Right ventricle myocardium inferior (tissue), 1 donor: Measurements from ENCODE around the gene KIAA1217. TPM values are rescaled to one million over a fixed set of nuclear protein-coding genes. Genes with fewer than 3 reads are reported as not detected.
A peak's percentile ranks its signal among the peaks of the same experiment; 100 is the strongest.

Source experiments
- ATAC-seq: fragments of 200-7000 bp; cut with Tn5 transposase; one replicate; pipeline ENCODE4 v1.9.1; 2020; ENCODE audit warnings: mild to moderate bottlenecking, moderate library complexity
- DNase-seq: peaks from one replicate; pipeline ENCODE4 v3.0.0; 2021; ENCODE audit errors: missing footprints
- intact Hi-C: fragments of 100-400 bp; cut with DNase I; formaldehyde crosslinking; loops from one replicate; pipeline ENCODE4 v1.11.0; 2022
- total RNA-seq: library from RNA; stranded (reverse); fragmentation: NEBNext Ultra II Directional; extraction: Animal tissue kit (Norgen Biotek cat#: 25700); gene quantifications from one replicate; pipeline ENCODE4 v1.2.1, GENCODE V29; 2021
- donor health status: DM: no; HTN: yes; CAD: no; lungs with severe emphysema.

KIAA1217 gene
- total RNA-seq, 1 donor from 2014 or later = 45.0 TPM

GRCh38 chr10:24374134-24374915 lies 165.4 kb downstream of the KIAA1217 start:
- intact Hi-C loops = no loop called here
- ATAC-seq (no peak), DNase-seq (no peak)

GRCh38 chr10:24375510-24375909 lies 166.6 kb downstream of the KIAA1217 start:
- ATAC-seq (no peak), DNase-seq (no peak)
- intact Hi-C loops = no loop called here

- intact Hi-C loops = no loop called here
- no peak for DNase-seq
- no peak for ATAC-seq
Measured at GRCh38 chr10:24376731-24377130, 167.8 kb downstream of the KIAA1217 start.

- DNase-seq = no peak
- no peak for ATAC-seq
- intact Hi-C loops = no loop called here
Measured at GRCh38 chr10:24378126-24378920, 169.4 kb downstream of the KIAA1217 start.

GRCh38 chr10:24381235-24382010 lies 172.5 kb downstream of the KIAA1217 start:
- DNase-seq (no peak), ATAC-seq (no peak)
- intact Hi-C loops = loop anchor here (5.0 kb wide), 1 partner anchor 49 kb away; no protein-coding TSS in a partner anchor

- no peak for DNase-seq
- intact Hi-C loops = loop anchor here (5.0 kb wide), 1 partner anchor 50 kb away; no protein-coding TSS in a partner anchor
- no peak for ATAC-seq
Measured at GRCh38 chr10:24382045-24382444, 173.1 kb downstream of the KIAA1217 start.

GRCh38 chr10:24382596-24382978 lies 173.6 kb downstream of the KIAA1217 start:
- DNase-seq = no peak
- intact Hi-C loops = loop anchor here (5.0 kb wide), 1 partner anchor 50 kb away; no protein-coding TSS in a partner anchor
- ATAC-seq = no peak

- intact Hi-C loops = loop anchor here (5.0 kb wide), 1 partner anchor 51 kb away; no protein-coding TSS in a partner anchor
- peak; percentile 26 for ATAC-seq
- no peak for DNase-seq
Measured at GRCh38 chr10:24382979-24383663, 174.2 kb downstream of the KIAA1217 start.

GRCh38 chr10:24383681-24384106 lies 174.8 kb downstream of the KIAA1217 start:
- peak; percentile 96 for ATAC-seq
- peak; percentile 76 for DNase-seq
- intact Hi-C loops = loop anchor here (5.0 kb wide), 1 partner anchor 51 kb away; no protein-coding TSS in a partner anchor

GRCh38 chr10:24384954-24385353 lies 176.0 kb downstream of the KIAA1217 start:
- ATAC-seq = no peak
- intact Hi-C loops = loop anchor here (5.0 kb wide), 1 partner anchor 53 kb away; no protein-coding TSS in a partner anchor
- no peak for DNase-seq

GRCh38 chr10:24385776-24386175 lies 176.8 kb downstream of the KIAA1217 start:
- no peak for DNase-seq
- intact Hi-C loops = no loop called here
- ATAC-seq = no peak

- intact Hi-C loops = loop anchor here (10.0 kb wide), 1 partner anchor 115 kb away; no protein-coding TSS in a partner anchor
- DNase-seq = no peak
- ATAC-seq = no peak
Measured at GRCh38 chr10:24390146-24390700, 181.3 kb downstream of the KIAA1217 start.

- DNase-seq (no peak), ATAC-seq (no peak)
- intact Hi-C loops = loop anchor here (10.0 kb wide), 1 partner anchor 114 kb away; no protein-coding TSS in a partner anchor
Measured at GRCh38 chr10:24390746-24391145, 181.8 kb downstream of the KIAA1217 start.

GRCh38 chr10:24393201-24393600 lies 184.3 kb downstream of the KIAA1217 start:
- intact Hi-C loops = loop anchor here (10.0 kb wide), 1 partner anchor 112 kb away; no protein-coding TSS in a partner anchor
- DNase-seq (no peak), ATAC-seq (no peak)

GRCh38 chr10:24394461-24395190 lies 185.7 kb downstream of the KIAA1217 start:
- intact Hi-C loops = loop anchor here (10.0 kb wide), 1 partner anchor 110 kb away; no protein-coding TSS in a partner anchor
- DNase-seq = no peak
- ATAC-seq = no peak

GRCh38 chr10:24396396-24396795 lies 187.5 kb downstream of the KIAA1217 start:
- intact Hi-C loops = loop anchor here (10.0 kb wide), 1 partner anchor 108 kb away; no protein-coding TSS in a partner anchor
- DNase-seq (no peak), ATAC-seq (no peak)

- DNase-seq (no peak), ATAC-seq (no peak)
- intact Hi-C loops = loop anchor here (10.0 kb wide), 1 partner anchor 107 kb away; no protein-coding TSS in a partner anchor
Measured at GRCh38 chr10:24397662-24398061, 188.7 kb downstream of the KIAA1217 start.
